NB4 (cell line): ENCODE results near the gene PTCH2.

ENCODE experiments used
- DNase-seq: peaks from one replicate; pipeline ENCODE4 v3.0.0; 2010; ENCODE audit warnings: low read depth
- H3K4me3 ChIP-seq: one replicate; pipeline ENCODE4 v1.5.1; 2011; ENCODE audit warnings: mild to moderate bottlenecking, low read depth, low read length, moderate library complexity
- MYC ChIP-seq: IDR thresholded peaks from 2 replicates; pipeline ENCODE4 v1.6.1; 2011; ENCODE audit warnings: low read depth, low read length
- POLR2A ChIP-seq: IDR thresholded peaks from 2 replicates; pipeline ENCODE4 v1.6.1; 2011; ENCODE audit warnings: mild to moderate bottlenecking; ENCODE audit not compliant: insufficient read length; ENCODE audit errors: extremely low read depth
- TF ChIP-seq, protein P1 (sequence below): IDR thresholded peaks from one replicate; pipeline ENCODE4 v1.5.1; 2012; ENCODE audit warnings: low read depth, low read length
- TF ChIP-seq, protein P2 (sequence below): IDR thresholded peaks from 2 replicates; pipeline ENCODE4 v1.6.1; 2011; ENCODE audit warnings: low read depth, low read length

PTCH2 gene

DNA sequence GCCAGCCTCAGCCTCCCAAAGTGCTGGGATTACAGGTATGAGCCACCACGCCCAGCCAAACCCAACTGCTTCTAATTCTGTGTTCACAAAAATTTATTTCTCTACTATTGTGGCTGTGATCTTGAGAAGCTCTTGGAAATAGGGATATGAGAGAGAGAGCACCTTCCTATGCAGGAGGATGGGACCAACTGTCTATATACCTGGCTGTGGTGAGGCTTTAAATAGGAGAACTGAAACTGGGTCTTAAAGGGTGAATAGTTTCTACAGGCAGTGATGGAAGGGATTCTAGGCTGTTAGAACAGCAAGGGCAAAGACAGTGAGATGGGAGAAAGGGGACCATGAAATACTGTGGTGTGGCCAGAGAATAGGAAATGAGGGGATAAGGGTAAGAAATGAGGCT lies 8.3 kb upstream of the PTCH2 start:
- TF ChIP-seq, protein P1, sequence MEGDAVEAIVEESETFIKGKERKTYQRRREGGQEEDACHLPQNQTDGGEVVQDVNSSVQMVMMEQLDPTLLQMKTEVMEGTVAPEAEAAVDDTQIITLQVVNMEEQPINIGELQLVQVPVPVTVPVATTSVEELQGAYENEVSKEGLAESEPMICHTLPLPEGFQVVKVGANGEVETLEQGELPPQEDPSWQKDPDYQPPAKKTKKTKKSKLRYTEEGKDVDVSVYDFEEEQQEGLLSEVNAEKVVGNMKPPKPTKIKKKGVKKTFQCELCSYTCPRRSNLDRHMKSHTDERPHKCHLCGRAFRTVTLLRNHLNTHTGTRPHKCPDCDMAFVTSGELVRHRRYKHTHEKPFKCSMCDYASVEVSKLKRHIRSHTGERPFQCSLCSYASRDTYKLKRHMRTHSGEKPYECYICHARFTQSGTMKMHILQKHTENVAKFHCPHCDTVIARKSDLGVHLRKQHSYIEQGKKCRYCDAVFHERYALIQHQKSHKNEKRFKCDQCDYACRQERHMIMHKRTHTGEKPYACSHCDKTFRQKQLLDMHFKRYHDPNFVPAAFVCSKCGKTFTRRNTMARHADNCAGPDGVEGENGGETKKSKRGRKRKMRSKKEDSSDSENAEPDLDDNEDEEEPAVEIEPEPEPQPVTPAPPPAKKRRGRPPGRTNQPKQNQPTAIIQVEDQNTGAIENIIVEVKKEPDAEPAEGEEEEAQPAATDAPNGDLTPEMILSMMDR = no peak
- TF ChIP-seq POLR2A = no peak
- TF ChIP-seq, protein P2, sequence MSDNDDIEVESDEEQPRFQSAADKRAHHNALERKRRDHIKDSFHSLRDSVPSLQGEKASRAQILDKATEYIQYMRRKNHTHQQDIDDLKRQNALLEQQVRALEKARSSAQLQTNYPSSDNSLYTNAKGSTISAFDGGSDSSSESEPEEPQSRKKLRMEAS = no peak
- no peak for DNase-seq
- H3K4me3 ChIP-seq = no peak overlapping the region

DNA sequence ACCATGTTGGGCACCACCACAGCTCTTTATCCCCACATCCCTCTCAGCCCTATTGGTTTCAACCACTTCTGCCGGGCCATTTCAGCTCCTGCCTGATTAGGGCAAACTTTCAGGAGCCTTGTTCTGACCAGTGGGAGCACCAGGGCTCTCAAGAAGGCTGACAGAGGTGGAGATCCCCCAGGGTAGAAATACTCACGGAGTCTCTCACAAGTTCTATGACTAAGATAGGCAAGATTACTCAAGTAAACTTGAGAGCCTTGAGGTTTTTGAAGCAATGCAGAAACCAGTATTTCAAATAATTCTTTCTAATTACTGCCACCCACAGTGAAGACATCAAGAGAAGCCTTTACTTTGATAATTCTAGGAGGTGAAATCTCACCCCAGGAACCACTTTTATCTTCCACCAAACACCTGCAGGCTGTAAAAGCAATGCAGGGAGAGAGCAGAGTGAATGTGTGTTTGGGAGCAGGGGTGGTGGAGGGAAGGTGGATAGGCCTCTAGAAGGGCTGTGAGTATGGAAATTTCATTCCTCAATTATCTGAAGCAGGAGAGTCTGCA lies 6.6 kb upstream of the PTCH2 start:
- TF ChIP-seq POLR2A (no peak), MYC (no peak)
- TF ChIP-seq, protein P2 = no peak
- TF ChIP-seq, protein P1 = no peak
- no peak overlapping the region for H3K4me3 ChIP-seq
- no peak for DNase-seq

DNA sequence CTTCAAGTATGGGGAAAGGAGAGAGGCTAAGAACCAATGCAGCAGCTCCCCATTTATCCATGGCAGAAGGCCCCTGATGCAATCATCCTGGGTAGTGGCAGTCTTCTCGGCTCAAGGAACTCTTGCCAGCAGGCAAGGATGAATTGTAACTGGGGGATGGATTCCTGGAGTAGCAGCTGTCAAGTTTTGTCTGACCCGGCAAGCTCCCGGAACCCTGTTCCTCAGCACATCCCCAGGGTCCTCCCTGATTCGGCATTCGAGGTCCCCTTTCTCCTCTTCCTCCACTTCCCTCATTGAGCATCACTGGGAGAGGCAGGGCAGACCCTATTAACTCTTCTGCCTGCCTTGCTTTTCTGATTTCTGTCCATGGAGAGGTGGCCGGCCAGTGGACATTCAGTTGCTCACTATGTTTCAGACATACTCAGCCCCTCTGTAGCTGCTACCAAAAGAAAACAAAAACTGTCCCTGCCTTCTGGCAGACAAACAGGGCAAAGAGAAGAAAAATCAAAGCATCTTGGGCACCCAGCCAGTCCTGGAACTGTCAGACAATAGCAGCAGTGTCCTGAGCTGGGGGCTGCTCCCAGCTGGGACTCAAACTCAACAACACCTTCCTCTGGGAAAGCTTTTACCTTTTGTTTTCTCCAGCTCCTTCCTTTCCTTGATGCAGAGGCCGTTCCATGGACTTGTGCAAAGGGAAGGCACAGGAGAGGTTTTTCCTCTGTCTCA lies 5.6 kb upstream of the PTCH2 start:
- TF ChIP-seq, protein P2 = no peak
- TF ChIP-seq POLR2A (no peak), MYC (no peak)
- TF ChIP-seq, protein P1 = no peak
- H3K4me3 ChIP-seq = no peak overlapping the region
- DNase-seq = no peak

DNA sequence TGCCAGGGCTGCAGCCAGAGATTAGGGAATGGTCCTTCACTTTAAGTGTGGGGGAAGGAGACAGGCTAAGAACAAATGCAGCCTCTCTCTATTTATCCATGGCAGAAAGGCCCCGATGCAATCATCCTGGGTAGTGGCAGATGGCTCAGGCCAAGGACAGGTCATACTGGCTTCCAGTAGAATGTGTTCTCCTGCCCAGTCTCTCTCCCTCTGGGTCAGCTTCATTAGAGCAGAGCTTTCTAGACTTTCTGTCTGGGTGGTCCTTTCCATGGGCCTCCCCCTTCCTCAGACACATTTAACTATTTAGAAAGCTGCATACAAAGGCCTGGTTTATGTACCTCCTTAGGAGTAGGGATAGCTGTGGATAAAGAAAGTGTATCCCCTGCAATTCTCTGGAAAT lies 4.8 kb upstream of the PTCH2 start:
- DNase-seq = no peak
- TF ChIP-seq, protein P1 = no peak
- TF ChIP-seq MYC (no peak), POLR2A (no peak)
- TF ChIP-seq, protein P2 = no peak

DNA sequence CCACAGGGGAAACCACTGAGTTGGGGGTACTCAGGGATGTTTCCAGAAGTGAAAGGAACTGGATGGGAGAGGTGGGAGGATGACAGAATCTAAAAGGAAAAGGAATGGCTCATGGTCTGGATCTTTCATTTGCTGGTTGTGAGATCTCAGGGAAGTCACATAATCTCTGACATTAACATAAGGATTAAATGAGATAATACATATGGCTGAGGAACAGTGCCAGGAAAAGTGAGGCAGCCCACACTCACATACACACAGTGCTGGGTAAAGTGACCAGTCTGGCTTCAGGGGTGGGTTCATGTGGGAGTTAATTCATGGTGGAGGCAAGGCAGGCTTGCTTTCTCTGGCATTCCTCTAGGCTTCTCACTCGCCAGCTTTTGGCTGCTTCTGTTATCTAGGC lies 3.9 kb upstream of the PTCH2 start:
- no peak overlapping the region for H3K4me3 ChIP-seq
- TF ChIP-seq MYC = no peak
- no peak for DNase-seq

More for the DNA sequence above, 4.8 kb upstream of the PTCH2 start:
- H3K4me3 ChIP-seq = no peak overlapping the region

DNA sequence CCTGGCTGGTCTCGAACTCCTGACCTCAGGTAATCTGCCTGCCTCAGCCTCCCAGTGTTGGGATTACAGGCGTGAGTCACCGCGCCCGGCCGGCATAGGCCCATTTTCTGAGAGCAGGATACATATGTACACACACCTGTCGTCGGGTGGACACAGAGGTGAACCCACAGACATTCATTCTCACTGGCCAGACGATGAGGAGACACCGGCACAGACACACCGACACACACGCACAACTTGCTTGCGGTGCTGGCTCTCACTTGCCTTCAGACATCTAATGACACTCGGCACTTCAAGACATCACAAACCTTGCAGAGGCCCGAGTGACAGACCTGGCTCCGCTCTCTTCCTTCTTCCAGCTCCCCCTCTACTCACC lies 579 bp downstream of the PTCH2 start:
- no peak for DNase-seq
- H3K4me3 ChIP-seq = no peak overlapping the region
- TF ChIP-seq, protein P1 = no peak
- TF ChIP-seq, protein P2 = no peak
- TF ChIP-seq POLR2A (no peak), MYC (no peak)
